Measurements from ENCODE around the gene CDHR3.

The CDHR3 gene

DNA sequence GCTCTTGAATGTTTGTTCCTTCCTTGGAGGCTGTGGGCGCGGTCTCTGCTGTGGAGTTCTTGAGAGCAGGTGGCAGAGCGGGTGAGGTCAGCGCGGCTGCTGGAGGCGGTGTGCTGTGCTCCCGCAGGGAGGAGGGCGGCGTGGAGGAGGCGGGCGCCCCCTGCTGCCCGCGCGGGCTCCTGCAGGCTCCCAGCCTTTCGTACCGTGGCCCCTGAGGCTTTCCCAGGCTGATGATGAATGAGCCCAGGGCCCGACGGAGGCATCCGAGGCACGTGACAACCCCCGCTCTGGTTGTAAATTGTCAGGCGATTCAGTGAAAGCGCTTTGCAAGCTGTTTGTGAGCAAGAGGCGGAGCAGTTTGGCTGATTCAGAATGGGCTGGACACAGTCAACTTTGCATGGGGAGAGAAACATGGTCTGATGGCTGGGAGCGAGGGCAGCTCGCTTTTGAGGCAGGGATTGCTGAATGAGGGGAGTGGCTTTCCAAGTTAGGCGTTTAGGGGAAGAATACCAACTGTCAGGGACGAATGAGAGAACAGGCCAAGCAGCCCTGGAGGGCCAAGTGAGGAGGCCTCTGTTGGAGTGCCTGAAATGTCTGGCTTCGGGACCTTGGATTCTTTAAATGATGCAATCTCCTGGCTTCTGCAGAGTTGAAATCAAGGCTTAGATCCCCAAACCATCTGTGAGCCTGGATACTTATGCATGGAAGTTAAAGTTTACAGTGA, 46.6 kb downstream of the CDHR3 start:
- peak; percentile 56 for DNase-seq (ENCODE audit: low read depth, low spot score)
- Histone ChIP-seq H3K27ac (peak overlapping the region; percentile 58; the same call in 1 of the 2 replicates), H3K9me3 (ENCODE audit: low read depth, low read length) (no peaks in the 10 kb centered on the region), H3K36me3 (ENCODE audit: insufficient read depth, low read length) (no peaks in the 10 kb centered on the region), H3K9ac (ENCODE audit: insufficient read length) (no peak overlapping the region), H3K4me3 (peak overlapping the region; percentile 2; the same call in 1 of the 2 replicates)
- TF ChIP-seq POLR2AphosphoS5 (IDR thresholded peaks at IDR 0.05; ENCODE audit: borderline replicate concordance, low read depth, low read length) (peak; percentile 45; the same call in 1 of the 2 replicates), EZH2 (IDR thresholded peaks at IDR 0.05) (no peak), FOXP2 (optimal IDR thresholded peaks at IDR 0.05; ENCODE audit: control extremely low read depth, extremely low read length, insufficient read depth) (peak; percentile 2)

DNA sequence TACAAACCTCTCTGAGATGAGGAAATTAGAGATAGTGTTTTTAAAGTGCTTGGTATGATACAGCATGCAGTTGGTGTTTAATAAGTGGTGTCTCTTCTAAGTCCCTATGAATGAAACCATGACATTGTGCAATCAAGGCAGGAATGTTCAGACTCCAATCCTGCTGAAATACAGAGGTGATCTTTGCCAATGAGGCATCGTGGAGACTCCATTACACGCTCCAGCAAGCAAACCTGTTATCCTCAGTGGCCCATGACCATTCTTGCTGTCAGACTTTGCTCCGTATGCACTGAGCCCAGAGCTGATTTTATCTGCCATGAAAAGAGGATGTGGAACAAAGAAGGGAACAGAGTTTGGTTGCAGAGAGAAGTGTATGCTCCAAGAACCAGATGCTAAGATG, 47.3 kb downstream of the CDHR3 start:
- DNase-seq (ENCODE audit: low read depth, low spot score): no peak
- H3K36me3 ChIP-seq (ENCODE audit: insufficient read depth, low read length): no peaks in the 10 kb centered on the region
- H3K4me3 ChIP-seq: no peak overlapping the region
- no peak for TF ChIP-seq EZH2 (IDR thresholded peaks at IDR 0.05)
- TF ChIP-seq POLR2AphosphoS5 (IDR thresholded peaks at IDR 0.05; ENCODE audit: borderline replicate concordance, low read depth, low read length): no peak
- no peak for TF ChIP-seq FOXP2 (optimal IDR thresholded peaks at IDR 0.05; ENCODE audit: control extremely low read depth, extremely low read length, insufficient read depth)
- H3K9ac ChIP-seq (ENCODE audit: insufficient read length): no peak overlapping the region
- H3K27ac ChIP-seq: peak overlapping the region; percentile 58; the same call in 1 of the 2 replicates
- H3K9me3 ChIP-seq (ENCODE audit: low read depth, low read length): no peaks in the 10 kb centered on the region

DNA sequence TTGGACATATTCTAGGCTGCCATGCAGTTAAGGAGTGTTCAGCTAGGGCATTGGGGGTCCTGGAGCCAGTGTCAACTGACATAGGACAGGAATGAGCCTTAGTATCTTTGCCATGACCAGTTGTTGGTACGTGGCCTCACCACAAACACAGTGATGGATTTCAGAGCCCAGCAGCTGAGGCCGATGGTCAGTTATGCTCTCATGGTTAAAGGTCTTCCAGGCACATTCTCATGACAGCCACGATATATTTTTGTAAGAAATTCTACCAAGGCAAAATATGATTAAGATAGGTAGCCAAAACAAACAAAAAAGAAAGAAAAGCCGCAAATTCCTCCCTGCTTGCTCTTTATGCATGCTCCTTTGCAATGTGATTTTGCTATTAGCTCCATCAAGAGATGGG, 47.8 kb downstream of the CDHR3 start:
- H3K27ac ChIP-seq: no peak overlapping the region
- H3K9ac ChIP-seq (ENCODE audit: insufficient read length): no peak overlapping the region
- no peaks in the 10 kb centered on the region for H3K36me3 ChIP-seq (ENCODE audit: insufficient read depth, low read length)
- no peak for DNase-seq (ENCODE audit: low read depth, low spot score)
- no peaks in the 10 kb centered on the region for H3K9me3 ChIP-seq (ENCODE audit: low read depth, low read length)
- H3K4me3 ChIP-seq: no peak overlapping the region
- no peak for TF ChIP-seq FOXP2 (optimal IDR thresholded peaks at IDR 0.05; ENCODE audit: control extremely low read depth, extremely low read length, insufficient read depth)
- TF ChIP-seq POLR2AphosphoS5 (IDR thresholded peaks at IDR 0.05; ENCODE audit: borderline replicate concordance, low read depth, low read length): no peak
- no peak for TF ChIP-seq EZH2 (IDR thresholded peaks at IDR 0.05)

DNA sequence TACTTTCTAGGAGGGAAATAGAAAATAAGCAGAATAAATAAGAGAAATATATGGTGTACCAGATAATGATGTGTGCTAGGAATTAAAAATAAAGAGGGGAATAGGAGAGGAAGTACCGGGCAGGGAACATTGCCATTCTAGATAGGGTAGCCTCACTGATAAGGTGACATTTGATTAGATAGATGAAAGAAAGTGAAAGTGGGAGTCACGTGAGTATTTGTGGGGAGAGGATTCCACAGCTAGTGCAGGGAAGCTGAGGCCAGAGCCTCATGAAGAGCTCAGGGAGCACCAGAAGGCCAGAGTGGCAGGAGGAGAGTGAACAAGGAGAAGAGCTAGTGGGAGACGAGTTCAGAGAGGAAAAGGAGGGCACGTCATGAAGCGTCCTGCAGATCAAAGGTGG, 49.1 kb downstream of the CDHR3 start:
- Histone ChIP-seq H3K9ac (ENCODE audit: insufficient read length) (no peak overlapping the region), H3K4me3 (no peak overlapping the region), H3K27ac (no peak overlapping the region), H3K9me3 (ENCODE audit: low read depth, low read length) (no peaks in the 10 kb centered on the region), H3K36me3 (ENCODE audit: insufficient read depth, low read length) (no peaks in the 10 kb centered on the region)
- no peak for DNase-seq (ENCODE audit: low read depth, low spot score)
- TF ChIP-seq POLR2AphosphoS5 (IDR thresholded peaks at IDR 0.05; ENCODE audit: borderline replicate concordance, low read depth, low read length) (no peak), EZH2 (IDR thresholded peaks at IDR 0.05) (no peak), FOXP2 (optimal IDR thresholded peaks at IDR 0.05; ENCODE audit: control extremely low read depth, extremely low read length, insufficient read depth) (no peak)

GRCh38 chr7:106012935-106013439, 49.9 kb downstream of the CDHR3 start:
- H3K9ac ChIP-seq (ENCODE audit: insufficient read length): no peak overlapping the region
- H3K4me3 ChIP-seq: no peak overlapping the region
- no peaks in the 10 kb centered on the region for H3K9me3 ChIP-seq (ENCODE audit: low read depth, low read length)
- no peaks in the 10 kb centered on the region for H3K36me3 ChIP-seq (ENCODE audit: insufficient read depth, low read length)
- H3K27ac ChIP-seq: no peak overlapping the region
- DNase-seq (ENCODE audit: low read depth, low spot score): no peak
- TF ChIP-seq POLR2AphosphoS5 (IDR thresholded peaks at IDR 0.05; ENCODE audit: borderline replicate concordance, low read depth, low read length) (no peak), FOXP2 (optimal IDR thresholded peaks at IDR 0.05; ENCODE audit: control extremely low read depth, extremely low read length, insufficient read depth) (no peak), EZH2 (IDR thresholded peaks at IDR 0.05) (no peak)

- Histone ChIP-seq H3K9me3 (ENCODE audit: low read depth, low read length) (no peaks in the 10 kb centered on the region), H3K9ac (ENCODE audit: insufficient read length) (no peak overlapping the region), H3K27ac (no peak overlapping the region), H3K36me3 (ENCODE audit: insufficient read depth, low read length) (no peaks in the 10 kb centered on the region), H3K4me3 (no peak overlapping the region)
- TF ChIP-seq EZH2 (IDR thresholded peaks at IDR 0.05) (no peak), FOXP2 (optimal IDR thresholded peaks at IDR 0.05; ENCODE audit: control extremely low read depth, extremely low read length, insufficient read depth) (no peak), POLR2AphosphoS5 (IDR thresholded peaks at IDR 0.05; ENCODE audit: borderline replicate concordance, low read depth, low read length) (no peak)
- no peak for DNase-seq (ENCODE audit: low read depth, low spot score)
Observed at GRCh38 chr7:106015381-106016218, 52.5 kb downstream of the CDHR3 start.

GRCh38 chr7:106016331-106016730, 53.3 kb downstream of the CDHR3 start:
- H3K9me3 ChIP-seq (ENCODE audit: low read depth, low read length): no peaks in the 10 kb centered on the region
- no peak overlapping the region for H3K4me3 ChIP-seq
- H3K9ac ChIP-seq (ENCODE audit: insufficient read length): no peak overlapping the region
- no peaks in the 10 kb centered on the region for H3K36me3 ChIP-seq (ENCODE audit: insufficient read depth, low read length)
- no peak for TF ChIP-seq EZH2 (IDR thresholded peaks at IDR 0.05)
- no peak for TF ChIP-seq POLR2AphosphoS5 (IDR thresholded peaks at IDR 0.05; ENCODE audit: borderline replicate concordance, low read depth, low read length)
- no peak for TF ChIP-seq FOXP2 (optimal IDR thresholded peaks at IDR 0.05; ENCODE audit: control extremely low read depth, extremely low read length, insufficient read depth)
- DNase-seq (ENCODE audit: low read depth, low spot score): no peak
- no peak overlapping the region for H3K27ac ChIP-seq

DNA sequence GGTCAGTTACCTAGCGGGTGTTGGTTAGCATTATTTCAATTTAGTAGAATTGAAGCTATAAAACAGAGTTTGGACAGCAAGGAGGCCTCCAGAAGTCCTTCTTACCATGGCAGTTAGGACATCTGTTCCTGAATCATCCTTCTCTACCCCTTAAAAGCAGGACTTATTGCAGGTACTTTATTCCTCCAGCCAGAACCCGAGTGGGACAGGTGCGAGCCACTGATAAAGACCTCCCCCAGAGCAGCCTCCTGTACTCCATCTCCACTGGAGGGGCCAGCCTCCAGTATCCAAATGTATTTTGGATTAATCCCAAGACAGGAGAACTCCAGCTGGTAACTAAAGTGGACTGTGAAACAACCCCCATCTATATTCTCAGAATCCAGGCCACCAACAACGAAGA, 54.6 kb downstream of the CDHR3 start:
- H3K9me3 ChIP-seq (ENCODE audit: low read depth, low read length): no peaks in the 10 kb centered on the region
- TF ChIP-seq FOXP2 (optimal IDR thresholded peaks at IDR 0.05; ENCODE audit: control extremely low read depth, extremely low read length, insufficient read depth): no peak
- no peak for TF ChIP-seq POLR2AphosphoS5 (IDR thresholded peaks at IDR 0.05; ENCODE audit: borderline replicate concordance, low read depth, low read length)
- no peak for TF ChIP-seq EZH2 (IDR thresholded peaks at IDR 0.05)
- no peak overlapping the region for H3K4me3 ChIP-seq
- no peak overlapping the region for H3K9ac ChIP-seq (ENCODE audit: insufficient read length)
- no peaks in the 10 kb centered on the region for H3K36me3 ChIP-seq (ENCODE audit: insufficient read depth, low read length)
- H3K27ac ChIP-seq: no peak overlapping the region
- no peak for DNase-seq (ENCODE audit: low read depth, low spot score)
